Left renal cortex interstitium (tissue), 4 donors: ENCODE measurements around the gene DHX8. TPM values are rescaled to one million over a fixed set of nuclear protein-coding genes. Genes with fewer than 3 reads are reported as not detected.

Source experiments
- DNase-seq, 4 donors: peaks; one replicate each; pipeline ENCODE4 v3.0.0-alpha.2; 2013; ENCODE audit warnings: low read depth in 4 of 4, low spot score in 2 of 4, missing footprints in 1 of 4
- polyA plus RNA-seq, 4 donors: library from polyadenylated mRNA; unstranded; fragments of 120-200 nt; gene quantifications; one replicate each; pipeline ENCODE4 v1.2.1, GENCODE V29; 2013; ENCODE audit not compliant: insufficient read length in 4 of 4

The DHX8 gene
- polyA plus RNA-seq, 4 donors: 39.7 to 49.0 (median 41.5) TPM

GRCh38 chr17:43568506-43569082 lies 84.8 kb downstream of the DHX8 start:
- DNase-seq: no peak

GRCh38 chr17:43570518-43570928 lies 86.7 kb downstream of the DHX8 start:
- DNase-seq: no peak

GRCh38 chr17:43572368-43572980 lies 88.7 kb downstream of the DHX8 start:
- no peak for DNase-seq

GRCh38 chr17:43573579-43574321 lies 90.0 kb downstream of the DHX8 start:
- DNase-seq: no peak

- DNase-seq: no peak
Observed at GRCh38 chr17:43574348-43574747, 90.6 kb downstream of the DHX8 start.

- no peak for DNase-seq
Observed at GRCh38 chr17:43574896-43575525, 91.2 kb downstream of the DHX8 start.

Other genes starting within 250 kb of the DHX8 start
- gene RNU2-1, start 250.0 kb upstream of the DHX8 start, polyA plus RNA-seq: 1 to 10 TPM in 2 of 4 donors, under 1 TPM in 1, not detected in 1; 0.96 to 2.3 (median 1.0) TPM
- gene ARL4D, start 85.0 kb upstream of the DHX8 start, polyA plus RNA-seq: 10 to 100 TPM in 3 of 4 donors, 1 to 10 TPM in 1; 8.1 to 13.4 (median 10.6) TPM
- 10 to 100 TPM; 25.4 to 57.6 (median 45.2) TPM for gene ETV4, start 62.4 kb downstream of the DHX8 start, polyA plus RNA-seq
- 10 to 100 TPM; 12.8 to 25.0 (median 15.4) TPM for gene MEOX1, start 177.9 kb downstream of the DHX8 start, polyA plus RNA-seq